Nephron (organoid): ENCODE measurements around the gene EDN2.
A peak's percentile ranks its signal among the peaks of the same experiment; 100 is the strongest.

Source experiments
- H3K27ac Mint-ChIP-seq, 3 experiments: 2 replicates each; pipeline ENCODE4 v1.8.0; 2020; ENCODE audit warnings: mixed read lengths in 3 of 3, mild to moderate bottlenecking in 2 of 3, moderate library complexity in 1 of 3
- H3K27me3 Mint-ChIP-seq: 2 replicates; pipeline ENCODE4 v1.8.0; 2021; ENCODE audit warnings: low read depth, mild to moderate bottlenecking, moderate library complexity, mixed read lengths
- H3K36me3 Mint-ChIP-seq: 2 replicates; pipeline ENCODE4 v1.8.0; 2020; ENCODE audit warnings: low read depth, mixed read lengths
- H3K4me1 Mint-ChIP-seq: 2 replicates; pipeline ENCODE4 v1.8.0; 2020; ENCODE audit warnings: mixed read lengths
- H3K4me3 Mint-ChIP-seq, 3 experiments: 2 replicates each; pipeline ENCODE4 v1.8.0; 2020; ENCODE audit warnings: mild to moderate bottlenecking in 3 of 3, mixed read lengths in 3 of 3, moderate library complexity in 2 of 3
- H3K9me3 Mint-ChIP-seq: 2 replicates; pipeline ENCODE4 v1.8.0; 2020; ENCODE audit warnings: mixed read lengths
- TF ChIP-seq, protein P1 (sequence below), 3 experiments: fragments of 200-600 bp; sonication (generic); IDR thresholded peaks; one replicate each; pipeline ENCODE4 v1.5.0; 2021; ENCODE audit warnings: antibody characterized with exemption in 3 of 3; ENCODE audit not compliant: unreplicated experiment in 3 of 3

EDN2 gene

DNA sequence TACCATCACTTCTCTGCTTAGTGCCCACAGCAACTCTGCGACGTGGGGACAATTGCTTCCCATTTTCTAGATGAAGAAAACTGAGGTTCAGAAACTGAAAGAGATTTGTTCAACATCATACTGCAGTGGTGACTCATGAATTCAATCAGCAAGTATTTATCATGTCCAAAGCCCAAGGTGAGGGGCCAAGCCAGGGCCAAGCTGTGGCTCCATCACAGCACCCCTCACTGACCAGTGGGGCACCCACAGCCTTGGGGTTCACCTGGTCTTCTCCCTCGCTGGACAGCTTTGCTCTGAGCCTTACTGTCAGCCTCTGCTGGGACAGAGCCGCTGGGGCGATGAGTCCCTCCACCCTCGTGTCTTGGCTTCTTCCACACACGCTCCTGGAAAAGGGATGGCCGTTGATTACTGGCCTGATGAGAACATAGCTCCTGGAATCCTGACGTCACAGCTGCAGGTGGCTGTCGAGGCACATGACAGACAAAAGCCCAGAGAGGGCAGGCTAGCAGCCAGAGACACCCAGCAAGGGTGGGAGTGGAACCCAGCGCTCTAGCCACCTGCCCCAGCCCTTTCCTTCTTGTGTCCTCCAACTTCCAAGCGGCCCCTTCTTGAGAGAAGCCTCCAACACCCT lies 6.2 kb downstream of the EDN2 start:
- Mint-ChIP-seq H3K4me3 (no peak overlapping the region), H3K36me3 (no peaks in the 10 kb centered on the region), H3K27ac (peak overlapping the region; percentile 48 to 95 (median 75)), H3K4me1 (peaks cover 74% of the 10 kb centered on the region), H3K9me3 (no peaks in the 10 kb centered on the region), H3K27me3 (peaks cover 15% of the 10 kb centered on the region)
- TF ChIP-seq, protein P1, sequence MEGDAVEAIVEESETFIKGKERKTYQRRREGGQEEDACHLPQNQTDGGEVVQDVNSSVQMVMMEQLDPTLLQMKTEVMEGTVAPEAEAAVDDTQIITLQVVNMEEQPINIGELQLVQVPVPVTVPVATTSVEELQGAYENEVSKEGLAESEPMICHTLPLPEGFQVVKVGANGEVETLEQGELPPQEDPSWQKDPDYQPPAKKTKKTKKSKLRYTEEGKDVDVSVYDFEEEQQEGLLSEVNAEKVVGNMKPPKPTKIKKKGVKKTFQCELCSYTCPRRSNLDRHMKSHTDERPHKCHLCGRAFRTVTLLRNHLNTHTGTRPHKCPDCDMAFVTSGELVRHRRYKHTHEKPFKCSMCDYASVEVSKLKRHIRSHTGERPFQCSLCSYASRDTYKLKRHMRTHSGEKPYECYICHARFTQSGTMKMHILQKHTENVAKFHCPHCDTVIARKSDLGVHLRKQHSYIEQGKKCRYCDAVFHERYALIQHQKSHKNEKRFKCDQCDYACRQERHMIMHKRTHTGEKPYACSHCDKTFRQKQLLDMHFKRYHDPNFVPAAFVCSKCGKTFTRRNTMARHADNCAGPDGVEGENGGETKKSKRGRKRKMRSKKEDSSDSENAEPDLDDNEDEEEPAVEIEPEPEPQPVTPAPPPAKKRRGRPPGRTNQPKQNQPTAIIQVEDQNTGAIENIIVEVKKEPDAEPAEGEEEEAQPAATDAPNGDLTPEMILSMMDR (IDR thresholded peaks at IDR 0.05; ENCODE audit: unreplicated experiment in 3 of 3) = no peak

DNA sequence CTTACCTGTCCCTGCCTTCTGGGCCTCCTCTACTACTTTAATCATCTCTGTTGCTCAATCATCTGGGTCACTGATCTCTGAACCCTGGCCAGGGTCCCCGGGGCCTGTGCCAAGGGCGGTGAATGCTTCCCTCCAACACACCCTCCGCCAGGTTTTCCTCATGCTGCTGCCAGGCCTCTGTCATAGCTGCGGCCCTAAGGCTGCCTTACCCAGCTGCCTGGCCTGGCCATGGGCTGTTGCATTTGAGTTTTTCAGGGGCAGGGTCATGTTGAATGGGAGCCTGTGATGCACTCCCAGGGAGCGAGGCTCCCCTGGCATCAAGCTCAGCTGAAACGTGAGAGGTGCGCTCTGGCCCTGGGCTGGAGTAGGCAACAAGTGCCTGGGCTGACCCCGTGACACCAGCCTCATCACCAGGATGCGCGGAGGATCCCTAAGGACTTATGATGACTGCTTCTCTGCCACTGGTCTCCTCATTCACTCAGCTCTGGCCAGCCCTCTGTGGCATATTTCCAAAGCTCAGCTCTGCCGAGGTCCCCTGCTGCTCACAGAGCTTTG lies 7.6 kb downstream of the EDN2 start:
- H3K4me3 Mint-ChIP-seq = peak overlapping the region in 1 of 3 experiments; percentile 56
- H3K4me1 Mint-ChIP-seq = peaks cover 69% of the 10 kb centered on the region
- H3K36me3 Mint-ChIP-seq = no peaks in the 10 kb centered on the region
- peaks cover 9% of the 10 kb centered on the region for H3K27me3 Mint-ChIP-seq
- H3K9me3 Mint-ChIP-seq = no peaks in the 10 kb centered on the region
- TF ChIP-seq, protein P1 (IDR thresholded peaks at IDR 0.05; ENCODE audit: unreplicated experiment in 3 of 3) = no peak
- H3K27ac Mint-ChIP-seq = peak overlapping the region; percentile 61 to 95 (median 85)

DNA sequence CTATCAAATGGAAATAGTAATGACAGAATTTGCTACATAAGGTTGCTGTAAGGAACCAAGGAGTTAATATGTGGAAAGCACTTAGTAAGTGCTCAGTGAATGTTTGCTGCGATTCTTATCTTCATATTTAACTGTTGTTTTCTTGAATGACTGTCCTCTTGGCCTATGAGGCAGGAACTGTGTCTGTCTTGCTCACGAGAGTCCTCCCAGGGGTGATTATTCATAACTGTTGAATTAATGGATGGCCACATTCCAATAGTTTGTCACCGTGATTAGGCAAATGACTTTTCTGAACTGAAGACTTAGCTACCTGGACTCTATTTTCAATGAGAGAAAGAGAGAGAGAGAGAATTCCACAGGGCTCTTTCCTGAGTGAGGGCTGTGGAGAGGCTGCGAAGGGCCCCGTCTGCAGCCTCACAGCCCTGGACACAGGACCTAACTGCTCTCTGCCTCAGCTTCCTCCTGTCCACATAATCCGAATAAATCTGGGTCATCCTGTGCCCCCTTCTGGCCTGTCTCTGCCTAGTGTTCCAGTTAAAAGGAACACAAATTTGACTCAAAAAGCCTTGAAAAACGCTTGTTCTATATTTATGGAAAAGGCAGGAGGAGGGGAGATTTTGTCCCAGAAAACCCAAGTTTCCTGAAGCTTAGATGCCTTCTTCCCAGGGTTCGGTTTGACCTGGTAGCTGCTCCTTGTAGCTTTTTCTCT lies 8.5 kb downstream of the EDN2 start:
- no peaks in the 10 kb centered on the region for H3K9me3 Mint-ChIP-seq
- peak overlapping the region in 1 of 3 experiments; percentile 47 for H3K4me3 Mint-ChIP-seq
- peak overlapping the region; percentile 23 to 95 (median 89) for H3K27ac Mint-ChIP-seq
- TF ChIP-seq, protein P1 (IDR thresholded peaks at IDR 0.05; ENCODE audit: unreplicated experiment in 3 of 3) = no peak
- H3K4me1 Mint-ChIP-seq = peaks cover 69% of the 10 kb centered on the region
- peaks cover 9% of the 10 kb centered on the region for H3K27me3 Mint-ChIP-seq
- no peaks in the 10 kb centered on the region for H3K36me3 Mint-ChIP-seq

DNA sequence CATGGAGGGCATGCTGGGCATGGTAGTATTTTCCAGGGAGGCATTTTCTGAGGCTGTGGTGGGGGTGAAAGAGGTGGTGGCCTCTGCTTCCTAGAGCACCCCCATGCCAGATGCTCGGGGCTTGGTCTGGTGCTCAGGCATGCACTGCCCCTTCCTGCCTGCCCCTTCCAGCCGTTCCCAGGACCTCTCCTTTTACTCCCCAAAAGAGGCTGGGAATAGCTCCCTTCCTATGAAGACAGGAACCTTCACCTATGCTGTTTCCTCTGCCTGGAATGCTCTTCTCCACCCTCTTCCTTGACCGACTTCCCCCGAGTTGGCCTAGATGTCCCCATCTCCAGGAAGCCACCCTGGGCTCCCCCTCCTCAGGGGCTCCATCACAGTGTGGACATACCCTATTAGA lies 9.1 kb downstream of the EDN2 start:
- Mint-ChIP-seq H3K27me3 (peaks cover 9% of the 10 kb centered on the region), H3K36me3 (no peaks in the 10 kb centered on the region), H3K4me3 (no peak overlapping the region), H3K27ac (peak overlapping the region; percentile 23 to 95 (median 89)), H3K4me1 (peaks cover 68% of the 10 kb centered on the region), H3K9me3 (no peaks in the 10 kb centered on the region)
- TF ChIP-seq, protein P1 (IDR thresholded peaks at IDR 0.05; ENCODE audit: unreplicated experiment in 3 of 3) = no peak

DNA sequence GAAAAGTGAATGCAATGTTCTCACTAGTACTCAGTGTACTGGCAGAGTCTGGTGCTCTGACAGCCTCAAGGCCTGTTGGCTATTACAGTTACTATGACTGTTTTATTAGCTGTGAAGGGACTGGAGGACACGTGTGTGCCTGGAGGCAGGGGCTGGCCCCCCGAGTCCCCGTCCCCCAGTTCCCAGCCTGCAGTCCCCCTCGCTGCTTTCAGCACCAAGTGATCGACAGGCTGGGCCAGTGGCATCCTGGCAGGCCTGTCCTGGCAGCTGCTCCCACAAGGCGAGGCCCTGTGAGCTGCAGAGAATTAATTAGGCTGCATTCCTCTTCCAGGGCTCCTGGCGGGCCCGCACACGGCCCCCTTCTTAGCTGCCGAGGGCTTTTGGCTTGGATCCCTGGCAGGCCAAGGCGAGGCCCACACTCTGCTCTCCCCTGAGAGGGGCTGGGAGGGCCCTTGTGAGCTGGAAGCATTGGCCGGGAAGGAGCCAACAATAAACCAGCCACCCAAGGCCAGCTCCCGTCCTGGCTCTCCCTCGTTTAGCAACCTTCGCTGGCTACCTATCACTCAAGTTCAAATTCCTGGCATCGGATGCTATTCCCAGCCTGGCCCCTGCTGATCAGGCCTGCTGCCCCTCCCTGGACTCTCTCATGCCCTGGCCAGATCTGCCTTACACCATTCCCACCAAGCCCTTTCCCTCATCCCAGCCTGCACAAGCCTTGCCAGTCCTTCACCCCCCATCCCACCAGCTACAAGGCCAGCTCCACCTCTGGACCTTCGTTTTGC lies 9.8 kb downstream of the EDN2 start:
- Mint-ChIP-seq H3K27me3 (peaks cover 8% of the 10 kb centered on the region), H3K36me3 (no peaks in the 10 kb centered on the region), H3K27ac (peak overlapping the region; percentile 66 to 95 (median 81)), H3K9me3 (no peaks in the 10 kb centered on the region), H3K4me3 (peak overlapping the region in 1 of 3 experiments; percentile 18), H3K4me1 (peaks cover 61% of the 10 kb centered on the region)
- TF ChIP-seq, protein P1 (IDR thresholded peaks at IDR 0.05; ENCODE audit: unreplicated experiment in 3 of 3) = no peak
